Stomach smooth muscle (tissue), 2 donors: ENCODE results near the gene SPRING1.
"Not testable (repeated sequence)": the region's sequence is repeated elsewhere in the genome, so short reads cannot be mapped to it uniquely, and the experiment has no call there.

Source experiments
- H3K27ac ChIP-seq: one replicate; pipeline ENCODE4 v1.7.0; 2013; ENCODE audit warnings: mild to moderate bottlenecking, low read length, inconsistent platforms
- H3K27me3 ChIP-seq, 2 donors: one replicate each; pipeline ENCODE4 v1.7.0; 2013; ENCODE audit warnings: low read length in 2 of 2; ENCODE audit not compliant: insufficient read depth in 2 of 2, control insufficient read depth in 1 of 2
- H3K36me3 ChIP-seq, 2 donors: one replicate each; pipeline ENCODE4 v1.7.0; 2013; ENCODE audit warnings: low read length in 2 of 2; ENCODE audit not compliant: control insufficient read depth in 2 of 2, insufficient read depth in 2 of 2
- H3K4me1 ChIP-seq: one replicate; pipeline ENCODE4 v1.7.0; 2013; ENCODE audit warnings: low read length; ENCODE audit not compliant: control insufficient read depth, insufficient read depth
- H3K4me3 ChIP-seq, 2 donors: one replicate each; pipeline ENCODE4 v1.7.0; 2013; ENCODE audit warnings: low read length in 2 of 2
- H3K9ac ChIP-seq, 2 donors: one replicate each; pipeline ENCODE4 v1.7.0; 2013; ENCODE audit warnings: low read length in 2 of 2, mild to moderate bottlenecking in 1 of 2
- H3K9me3 ChIP-seq, 2 donors: one replicate each; pipeline ENCODE4 v1.7.0; 2013; ENCODE audit warnings: low read length in 2 of 2; ENCODE audit not compliant: control insufficient read depth in 2 of 2
- donor health status: healthy.
- donor health status: Pancreatic carcinoma.

The SPRING1 gene

DNA sequence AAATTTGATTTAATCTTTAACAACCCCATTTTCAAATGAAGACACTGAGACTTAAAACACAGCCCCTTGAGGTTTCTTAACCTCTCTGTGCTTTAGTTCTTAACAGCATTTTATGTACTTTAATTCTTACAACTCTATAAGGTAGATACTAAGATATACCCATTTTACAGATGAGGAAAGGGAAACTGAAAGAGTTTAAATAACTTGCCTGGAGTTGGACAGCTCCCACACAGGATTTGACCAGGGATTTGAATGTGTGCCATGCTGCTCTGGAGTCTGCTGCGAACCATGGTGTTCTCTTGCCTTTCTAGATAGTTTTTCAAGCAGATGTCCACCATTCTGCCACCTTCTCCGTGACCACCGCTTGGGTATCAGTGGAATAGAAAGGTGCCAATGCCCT is 28.4 kb upstream of the SPRING1 start:
- Histone ChIP-seq H3K9ac (no peak overlapping the region), H3K36me3 (no peaks in the 10 kb centered on the region), H3K27ac (no peak overlapping the region), H3K27me3 (no peaks in the 10 kb centered on the region), H3K4me1 (no peaks in the 10 kb centered on the region), H3K9me3 (no peaks in the 10 kb centered on the region), H3K4me3 (no peak overlapping the region)

DNA sequence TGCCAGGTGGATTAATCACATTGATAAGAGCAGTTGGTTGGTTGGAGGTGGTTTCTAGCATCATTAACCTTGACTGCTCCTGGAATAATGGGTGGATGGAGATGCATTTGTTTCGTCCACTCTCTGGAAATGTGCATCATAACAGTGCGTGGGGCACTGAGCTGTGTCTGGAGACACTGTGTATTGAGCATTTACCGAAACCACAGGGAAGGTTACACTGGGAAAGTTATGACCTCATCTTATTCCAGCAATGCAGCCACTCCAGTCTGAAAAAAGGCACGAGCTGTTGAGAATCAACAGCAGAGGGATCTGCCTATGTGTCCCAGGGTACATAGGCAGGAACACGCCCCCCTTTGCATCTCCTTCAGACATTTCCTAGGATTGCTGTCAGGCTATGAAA is 27.4 kb upstream of the SPRING1 start:
- Histone ChIP-seq H3K27ac (no peak overlapping the region), H3K4me3 (no peak overlapping the region), H3K9me3 (no peaks in the 10 kb centered on the region), H3K27me3 (no peaks in the 10 kb centered on the region), H3K4me1 (no peaks in the 10 kb centered on the region), H3K36me3 (no peaks in the 10 kb centered on the region), H3K9ac (no peak overlapping the region)

DNA sequence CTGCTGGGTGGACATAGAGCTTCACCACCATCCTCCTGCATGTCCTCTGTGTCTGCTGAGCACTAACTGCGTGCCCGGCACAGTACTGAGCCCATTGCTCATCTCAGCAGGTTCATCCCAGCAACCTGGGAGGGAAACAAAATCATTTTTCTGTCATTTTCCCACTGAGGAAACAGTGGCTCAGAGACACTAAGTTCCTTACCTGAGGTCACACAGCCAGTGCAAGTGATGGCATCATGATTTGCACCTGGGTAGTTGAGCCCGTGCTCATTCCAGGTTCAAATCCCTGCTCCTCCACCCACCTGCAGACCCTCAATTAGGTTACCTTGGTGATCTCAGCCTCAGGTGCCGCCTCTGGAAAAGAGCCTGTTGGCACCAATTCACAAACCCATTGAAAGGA is 23.6 kb upstream of the SPRING1 start:
- no peak overlapping the region for H3K9ac ChIP-seq
- H3K36me3 ChIP-seq, result no peaks in the 10 kb centered on the region
- H3K4me1 ChIP-seq, result no peaks in the 10 kb centered on the region
- H3K27ac ChIP-seq, result no peak overlapping the region
- no peak overlapping the region for H3K4me3 ChIP-seq
- H3K9me3 ChIP-seq, result no peaks in the 10 kb centered on the region
- H3K27me3 ChIP-seq, result no peaks in the 10 kb centered on the region

DNA sequence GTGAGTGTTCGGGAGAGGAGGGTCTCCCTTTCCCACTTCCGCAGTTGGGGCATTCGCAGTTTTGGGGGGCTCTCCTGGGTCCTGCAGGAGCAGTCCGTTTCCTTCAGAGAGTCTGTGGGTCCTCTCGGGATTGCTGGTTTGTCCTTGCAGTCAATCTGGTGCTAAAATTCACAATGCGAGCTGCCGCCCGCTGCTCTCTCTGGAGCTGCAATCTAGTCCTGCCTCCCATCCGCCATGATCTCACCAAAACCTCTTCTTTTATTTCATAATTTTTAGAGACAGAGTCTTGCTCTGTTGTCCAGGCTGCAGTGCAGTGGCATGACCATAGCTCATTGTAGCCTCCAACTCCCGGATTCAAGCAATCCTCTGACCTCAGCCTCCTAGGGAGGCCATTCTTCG is 22.8 kb upstream of the SPRING1 start:
- H3K9ac ChIP-seq, result no peak overlapping the region
- no peaks in the 10 kb centered on the region for H3K9me3 ChIP-seq
- no peaks in the 10 kb centered on the region for H3K36me3 ChIP-seq
- H3K4me3 ChIP-seq, result no peak overlapping the region
- H3K4me1 ChIP-seq, result no peaks in the 10 kb centered on the region
- H3K27me3 ChIP-seq, result no peaks in the 10 kb centered on the region
- no peak overlapping the region for H3K27ac ChIP-seq

DNA sequence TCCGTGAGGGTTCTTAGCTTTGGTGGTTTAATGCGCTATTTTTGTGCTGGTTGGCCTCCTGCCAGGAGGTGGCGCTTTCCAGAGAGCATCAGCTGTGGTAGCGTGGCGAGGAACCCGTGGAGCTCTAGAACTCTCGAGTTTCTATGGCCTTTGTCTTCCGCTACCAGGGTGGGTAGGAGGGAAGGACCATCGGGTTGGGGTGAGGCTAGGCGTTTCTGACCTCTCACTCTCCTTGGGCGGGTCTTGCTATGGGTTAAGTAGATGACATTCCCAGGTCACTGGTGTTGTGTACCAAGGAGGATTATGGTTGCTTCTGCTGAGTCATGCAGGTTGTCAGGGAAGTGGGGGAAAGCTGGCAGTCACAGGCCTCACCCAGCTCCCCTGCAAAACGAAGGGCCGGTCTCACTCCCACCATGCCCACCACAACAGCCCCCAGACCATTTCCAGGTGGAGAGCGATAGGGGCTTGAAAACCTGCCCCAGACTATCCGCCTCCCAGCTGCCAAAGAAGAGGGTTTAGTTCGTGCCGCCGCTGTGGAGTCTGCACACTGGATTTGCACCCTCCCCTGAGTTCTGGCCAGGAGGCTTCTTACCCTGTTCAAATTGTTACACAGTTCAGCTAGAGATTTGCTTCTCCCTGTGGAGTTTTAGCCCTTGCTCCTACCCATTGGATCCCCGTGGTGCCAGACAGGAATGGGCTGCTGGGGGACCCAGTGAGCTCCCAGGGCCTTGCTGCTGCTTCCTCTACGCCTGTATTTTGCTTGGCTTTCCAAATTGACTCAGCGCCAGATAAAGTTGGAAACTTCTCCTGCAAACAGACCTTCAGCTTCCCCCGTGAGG is 22.1 kb upstream of the SPRING1 start:
- Histone ChIP-seq H3K27me3 (no peaks in the 10 kb centered on the region), H3K4me3 (no peak overlapping the region), H3K27ac (no peak overlapping the region), H3K9me3 (no peaks in the 10 kb centered on the region), H3K4me1 (no peaks in the 10 kb centered on the region), H3K36me3 (no peaks in the 10 kb centered on the region), H3K9ac (no peak overlapping the region)

- H3K27ac ChIP-seq, H3K9me3 ChIP-seq, H3K4me3 ChIP-seq, H3K36me3 ChIP-seq, H3K4me1 ChIP-seq, H3K9ac ChIP-seq, H3K27me3 ChIP-seq: not testable (repeated sequence)
Measured at GRCh38 chr12:116754783-116755182, 16.9 kb upstream of the SPRING1 start.

- H3K9ac ChIP-seq, H3K4me1 ChIP-seq, H3K27ac ChIP-seq, H3K27me3 ChIP-seq, H3K9me3 ChIP-seq, H3K4me3 ChIP-seq, H3K36me3 ChIP-seq: not testable (repeated sequence)
Measured at GRCh38 chr12:116754097-116754496, 16.2 kb upstream of the SPRING1 start.

- Histone ChIP-seq H3K9me3 (no peaks in the 10 kb centered on the region), H3K4me3 (no peak overlapping the region), H3K36me3 (no peaks in the 10 kb centered on the region), H3K4me1 (no peaks in the 10 kb centered on the region), H3K27ac (no peak overlapping the region), H3K27me3 (no peaks in the 10 kb centered on the region), H3K9ac (no peak overlapping the region)
Measured at GRCh38 chr12:116750298-116750697, 12.4 kb upstream of the SPRING1 start.

DNA sequence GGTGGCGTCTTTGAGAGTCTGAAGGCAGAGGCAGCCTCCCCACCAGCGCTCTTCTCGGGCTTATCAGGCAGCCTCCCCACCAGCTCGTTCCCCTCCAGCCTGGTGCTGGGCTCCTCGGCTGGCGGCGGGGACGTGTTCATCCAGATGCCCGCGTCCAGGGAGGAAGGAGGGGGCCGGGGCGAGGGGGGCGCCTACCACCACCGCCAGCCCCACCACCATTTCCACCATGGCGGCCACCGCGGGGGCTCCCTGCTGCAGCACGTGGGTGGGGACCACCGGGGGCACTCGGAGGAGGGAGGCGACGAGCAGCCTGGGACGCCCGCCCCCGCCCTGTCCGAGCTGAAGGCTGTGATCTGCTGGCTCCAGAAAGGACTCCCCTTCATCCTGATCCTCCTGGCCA is 12.0 kb upstream of the SPRING1 start:
- H3K9me3 ChIP-seq, result no peaks in the 10 kb centered on the region
- no peaks in the 10 kb centered on the region for H3K27me3 ChIP-seq

GRCh38 chr12:116745554-116745953 is 7.7 kb upstream of the SPRING1 start:
- H3K36me3 ChIP-seq, result no peaks in the 10 kb centered on the region
- no peak overlapping the region for H3K4me3 ChIP-seq
- no peak overlapping the region for H3K9ac ChIP-seq
- no peaks in the 10 kb centered on the region for H3K4me1 ChIP-seq
- no peak overlapping the region for H3K27ac ChIP-seq
- H3K27me3 ChIP-seq, result no peaks in the 10 kb centered on the region
- H3K9me3 ChIP-seq, result no peaks in the 10 kb centered on the region

More for the DNA sequence above, 12.0 kb upstream of the SPRING1 start:
- no peak overlapping the region for H3K4me3 ChIP-seq
- no peak overlapping the region for H3K27ac ChIP-seq
- H3K4me1 ChIP-seq, result no peaks in the 10 kb centered on the region
- no peak overlapping the region for H3K9ac ChIP-seq
- no peaks in the 10 kb centered on the region for H3K36me3 ChIP-seq

GRCh38 chr12:116744766-116745165 is 6.9 kb upstream of the SPRING1 start:
- no peak overlapping the region for H3K4me3 ChIP-seq
- no peaks in the 10 kb centered on the region for H3K9me3 ChIP-seq
- no peaks in the 10 kb centered on the region for H3K27me3 ChIP-seq
- no peaks in the 10 kb centered on the region for H3K4me1 ChIP-seq
- H3K36me3 ChIP-seq, result no peaks in the 10 kb centered on the region
- H3K9ac ChIP-seq, result no peak overlapping the region
- no peak overlapping the region for H3K27ac ChIP-seq
